ENCODE measurements around the gene POLQ.

The POLQ gene

DNA sequence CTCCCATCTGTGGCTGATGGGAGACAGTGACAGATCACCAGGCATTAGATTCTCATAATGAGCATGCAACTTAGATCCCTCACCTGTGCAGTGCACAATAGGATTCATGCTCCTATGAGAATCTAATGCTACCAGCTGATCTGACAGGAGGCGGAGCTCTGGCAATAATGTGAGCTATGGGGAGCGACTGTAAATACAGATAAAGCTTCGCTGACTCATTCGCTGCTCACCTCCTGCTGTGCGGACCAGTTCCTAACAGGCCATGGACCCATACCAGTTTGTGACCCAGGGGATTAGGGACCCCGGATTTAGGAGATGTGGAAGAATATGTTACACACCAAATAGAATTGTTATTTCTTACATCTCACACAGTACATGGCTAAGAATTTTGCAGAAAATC is 28.7 kb upstream of the POLQ start:
- peak in 1 of 3 donors; percentile 6 for DNase-seq
- Histone ChIP-seq H3K27ac (ENCODE audit: insufficient read depth in 1 of 2, low read depth in 1 of 2, low read length in 2 of 2, poor library complexity in 1 of 2, severe bottlenecking in 2 of 2) (no peak overlapping the region), H3K9me3 (ENCODE audit: control extremely low read depth in 1 of 5, control insufficient read depth in 4 of 5, insufficient read depth in 2 of 5, low read depth in 1 of 5, low read length in 4 of 5) (no peaks in the 10 kb centered on the region), H3K4me3 (ENCODE audit: control insufficient read depth in 1 of 7, extremely low read depth in 1 of 7, insufficient read depth in 4 of 7, low read depth in 2 of 7, low read length in 6 of 7) (no peak overlapping the region), H3K36me3 (ENCODE audit: control insufficient read depth in 4 of 4, insufficient read depth in 4 of 4, low read length in 3 of 4) (no peaks in the 10 kb centered on the region), H3K4me1 (ENCODE audit: control extremely low read depth in 1 of 4, control insufficient read depth in 4 of 4, insufficient read depth in 4 of 4, low read length in 3 of 4) (no peaks in the 10 kb centered on the region), H3K27me3 (replicated peaks in 2 of 5; ENCODE audit: control insufficient read depth in 4 of 5, insufficient read depth in 5 of 5, low read length in 4 of 5) (no peaks in the 10 kb centered on the region)
- 69% methylated on average over 4 of the region's 6 CpGs for WGBS (ENCODE audit: insufficient coverage)
- ChIA-PET CTCF (no interaction called here), POLR2A (no interaction called here)

GRCh38 chr3:121567649-121568048 is 21.9 kb upstream of the POLQ start, which contains the start of gene ARGFX:
Gene ARGFX (plus strand): TSS chr3:121567949. CDS start chr3:121570714, 2,765 bp downstream.
- no peaks in the 10 kb centered on the region for H3K4me1 ChIP-seq (ENCODE audit: control extremely low read depth in 1 of 4, control insufficient read depth in 4 of 4, insufficient read depth in 4 of 4, low read length in 3 of 4)
- no peaks in the 10 kb centered on the region for H3K27me3 ChIP-seq (replicated peaks in 2 of 5; ENCODE audit: control insufficient read depth in 4 of 5, insufficient read depth in 5 of 5, low read length in 4 of 5)
- H3K36me3 ChIP-seq (ENCODE audit: control insufficient read depth in 4 of 4, insufficient read depth in 4 of 4, low read length in 3 of 4) = no peaks in the 10 kb centered on the region
- ChIA-PET CTCF (no interaction called here), POLR2A (no interaction called here)
- H3K4me3 ChIP-seq (ENCODE audit: control insufficient read depth in 1 of 7, extremely low read depth in 1 of 7, insufficient read depth in 4 of 7, low read depth in 2 of 7, low read length in 6 of 7) = no peak within 1 kb of the TSS
- H3K27ac ChIP-seq (ENCODE audit: insufficient read depth in 1 of 2, low read depth in 1 of 2, low read length in 2 of 2, poor library complexity in 1 of 2, severe bottlenecking in 2 of 2) = no peak within 1 kb of the TSS
- no peaks in the 10 kb centered on the region for H3K9me3 ChIP-seq (ENCODE audit: control extremely low read depth in 1 of 5, control insufficient read depth in 4 of 5, insufficient read depth in 2 of 5, low read depth in 1 of 5, low read length in 4 of 5)
- WGBS (ENCODE audit: insufficient coverage) = 96% methylated on average over 3 of the region's 5 CpGs
- no peak for DNase-seq

- no peak overlapping the region for H3K27ac ChIP-seq (ENCODE audit: insufficient read depth in 1 of 2, low read depth in 1 of 2, low read length in 2 of 2, poor library complexity in 1 of 2, severe bottlenecking in 2 of 2)
- no peak overlapping the region for H3K4me3 ChIP-seq (ENCODE audit: control insufficient read depth in 1 of 7, extremely low read depth in 1 of 7, insufficient read depth in 4 of 7, low read depth in 2 of 7, low read length in 6 of 7)
- no peaks in the 10 kb centered on the region for H3K4me1 ChIP-seq (ENCODE audit: control extremely low read depth in 1 of 4, control insufficient read depth in 4 of 4, insufficient read depth in 4 of 4, low read length in 3 of 4)
- H3K36me3 ChIP-seq (ENCODE audit: control insufficient read depth in 4 of 4, insufficient read depth in 4 of 4, low read length in 3 of 4) = no peaks in the 10 kb centered on the region
- POLR2A ChIA-PET = no interaction called here
- H3K9me3 ChIP-seq (ENCODE audit: control extremely low read depth in 1 of 5, control insufficient read depth in 4 of 5, insufficient read depth in 2 of 5, low read depth in 1 of 5, low read length in 4 of 5) = no peaks in the 10 kb centered on the region
- WGBS (ENCODE audit: insufficient coverage) = 98% methylated on average over 9 of the region's 9 CpGs
- H3K27me3 ChIP-seq (replicated peaks in 2 of 5; ENCODE audit: control insufficient read depth in 4 of 5, insufficient read depth in 5 of 5, low read length in 4 of 5) = no peaks in the 10 kb centered on the region
- no peak for DNase-seq
- CTCF ChIA-PET = interaction anchor here (0.6 kb wide), 1 partner anchor 35 kb away, joined by 3 read pairs; no protein-coding TSS in a partner anchor
Observed at GRCh38 chr3:121566773-121567172, 21.0 kb upstream of the POLQ start.

DNA sequence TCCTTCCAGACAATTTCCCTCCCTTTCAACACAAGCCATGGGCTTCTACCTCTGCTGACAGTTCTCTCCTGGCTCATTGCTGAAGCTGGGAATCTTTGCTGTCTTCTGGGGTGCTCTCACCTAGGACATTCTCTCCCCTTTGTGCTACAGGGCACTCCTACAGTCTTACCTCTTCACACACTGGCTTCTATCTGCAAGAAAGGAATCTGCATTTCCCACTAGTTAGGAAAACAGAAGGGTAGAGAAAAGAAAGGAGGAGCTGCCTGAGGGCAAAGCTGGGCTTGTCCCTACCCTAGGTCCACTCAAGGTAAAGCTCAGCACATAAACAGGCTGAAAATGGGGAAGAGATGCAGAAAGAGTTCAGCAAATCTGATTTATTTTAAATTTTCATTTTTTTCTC is 16.4 kb upstream of the POLQ start:
- H3K27me3 ChIP-seq (replicated peaks in 2 of 5; ENCODE audit: control insufficient read depth in 4 of 5, insufficient read depth in 5 of 5, low read length in 4 of 5) = no peaks in the 10 kb centered on the region
- no peak for DNase-seq
- no peaks in the 10 kb centered on the region for H3K36me3 ChIP-seq (ENCODE audit: control insufficient read depth in 4 of 4, insufficient read depth in 4 of 4, low read length in 3 of 4)
- no peaks in the 10 kb centered on the region for H3K9me3 ChIP-seq (ENCODE audit: control extremely low read depth in 1 of 5, control insufficient read depth in 4 of 5, insufficient read depth in 2 of 5, low read depth in 1 of 5, low read length in 4 of 5)
- no peaks in the 10 kb centered on the region for H3K4me1 ChIP-seq (ENCODE audit: control extremely low read depth in 1 of 4, control insufficient read depth in 4 of 4, insufficient read depth in 4 of 4, low read length in 3 of 4)
- ChIA-PET POLR2A (no interaction called here), CTCF (interaction anchor here (0.7 to 1.4 kb wide), 2 partner anchors 11 to 15 kb away, joined by 3 to 4 read pairs; no protein-coding TSS in a partner anchor)
- no peak overlapping the region for H3K4me3 ChIP-seq (ENCODE audit: control insufficient read depth in 1 of 7, extremely low read depth in 1 of 7, insufficient read depth in 4 of 7, low read depth in 2 of 7, low read length in 6 of 7)
- H3K27ac ChIP-seq (ENCODE audit: insufficient read depth in 1 of 2, low read depth in 1 of 2, low read length in 2 of 2, poor library complexity in 1 of 2, severe bottlenecking in 2 of 2) = no peak overlapping the region

DNA sequence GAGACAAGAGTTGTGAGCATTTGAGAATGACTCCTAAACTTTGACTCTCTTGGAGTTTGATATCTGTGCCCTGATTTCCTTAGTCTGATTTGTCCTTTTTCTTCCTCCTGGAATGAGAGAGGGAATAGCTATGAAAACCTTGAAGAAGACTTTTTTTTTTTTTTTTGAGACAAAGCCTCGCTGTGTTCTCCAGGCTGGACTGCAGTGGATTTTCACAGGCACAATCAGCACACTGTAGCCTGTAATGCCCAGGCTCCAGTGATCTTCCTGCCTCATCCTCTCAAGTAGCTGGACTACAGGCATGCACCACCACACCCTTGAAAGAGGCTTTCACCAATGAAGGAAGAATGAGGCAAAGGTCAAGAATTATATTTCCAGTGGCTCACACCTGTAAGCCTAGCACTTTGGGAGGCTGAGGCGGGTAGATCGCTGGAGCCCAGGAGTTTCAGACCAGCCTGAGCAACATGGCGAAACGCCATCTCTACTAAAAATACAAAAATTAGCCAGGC is 11.7 kb upstream of the POLQ start:
- ChIA-PET POLR2A (no interaction called here), CTCF (no interaction called here)
- DNase-seq = no peak
- Histone ChIP-seq H3K27ac (ENCODE audit: insufficient read depth in 1 of 2, low read depth in 1 of 2, low read length in 2 of 2, poor library complexity in 1 of 2, severe bottlenecking in 2 of 2) (no peak overlapping the region), H3K4me3 (ENCODE audit: control insufficient read depth in 1 of 7, extremely low read depth in 1 of 7, insufficient read depth in 4 of 7, low read depth in 2 of 7, low read length in 6 of 7) (no peak overlapping the region), H3K27me3 (replicated peaks in 2 of 5; ENCODE audit: control insufficient read depth in 4 of 5, insufficient read depth in 5 of 5, low read length in 4 of 5) (no peaks in the 10 kb centered on the region), H3K36me3 (ENCODE audit: control insufficient read depth in 4 of 4, insufficient read depth in 4 of 4, low read length in 3 of 4) (no peaks in the 10 kb centered on the region), H3K9me3 (ENCODE audit: control extremely low read depth in 1 of 5, control insufficient read depth in 4 of 5, insufficient read depth in 2 of 5, low read depth in 1 of 5, low read length in 4 of 5) (no peaks in the 10 kb centered on the region), H3K4me1 (ENCODE audit: control extremely low read depth in 1 of 4, control insufficient read depth in 4 of 4, insufficient read depth in 4 of 4, low read length in 3 of 4) (no peaks in the 10 kb centered on the region)
- 100% methylated on average over 3 of the region's 5 CpGs for WGBS (ENCODE audit: insufficient coverage)

- H3K27ac ChIP-seq (ENCODE audit: insufficient read depth in 1 of 2, low read depth in 1 of 2, low read length in 2 of 2, poor library complexity in 1 of 2, severe bottlenecking in 2 of 2) = no peak overlapping the region
- WGBS (ENCODE audit: insufficient coverage) = 93% methylated on average over 2 of the region's 3 CpGs
- no peaks in the 10 kb centered on the region for H3K36me3 ChIP-seq (ENCODE audit: control insufficient read depth in 4 of 4, insufficient read depth in 4 of 4, low read length in 3 of 4)
- no peaks in the 10 kb centered on the region for H3K9me3 ChIP-seq (ENCODE audit: control extremely low read depth in 1 of 5, control insufficient read depth in 4 of 5, insufficient read depth in 2 of 5, low read depth in 1 of 5, low read length in 4 of 5)
- no peaks in the 10 kb centered on the region for H3K27me3 ChIP-seq (replicated peaks in 2 of 5; ENCODE audit: control insufficient read depth in 4 of 5, insufficient read depth in 5 of 5, low read length in 4 of 5)
- ChIA-PET POLR2A (no interaction called here), CTCF (no interaction called here)
- no peaks in the 10 kb centered on the region for H3K4me1 ChIP-seq (ENCODE audit: control extremely low read depth in 1 of 4, control insufficient read depth in 4 of 4, insufficient read depth in 4 of 4, low read length in 3 of 4)
- DNase-seq = no peak
- H3K4me3 ChIP-seq (ENCODE audit: control insufficient read depth in 1 of 7, extremely low read depth in 1 of 7, insufficient read depth in 4 of 7, low read depth in 2 of 7, low read length in 6 of 7) = no peak overlapping the region
Observed at GRCh38 chr3:121552797-121553196, 7.0 kb upstream of the POLQ start.

- no peaks in the 10 kb centered on the region for H3K27me3 ChIP-seq (replicated peaks in 2 of 5; ENCODE audit: control insufficient read depth in 4 of 5, insufficient read depth in 5 of 5, low read length in 4 of 5)
- DNase-seq = no peak
- ChIA-PET CTCF (no interaction called here), POLR2A (no interaction called here)
- H3K4me1 ChIP-seq (ENCODE audit: control extremely low read depth in 1 of 4, control insufficient read depth in 4 of 4, insufficient read depth in 4 of 4, low read length in 3 of 4) = no peaks in the 10 kb centered on the region
- no peak overlapping the region for H3K27ac ChIP-seq (ENCODE audit: insufficient read depth in 1 of 2, low read depth in 1 of 2, low read length in 2 of 2, poor library complexity in 1 of 2, severe bottlenecking in 2 of 2)
- no peaks in the 10 kb centered on the region for H3K36me3 ChIP-seq (ENCODE audit: control insufficient read depth in 4 of 4, insufficient read depth in 4 of 4, low read length in 3 of 4)
- H3K9me3 ChIP-seq (ENCODE audit: control extremely low read depth in 1 of 5, control insufficient read depth in 4 of 5, insufficient read depth in 2 of 5, low read depth in 1 of 5, low read length in 4 of 5) = no peaks in the 10 kb centered on the region
- 96% methylated on average over 3 of the region's 4 CpGs for WGBS (ENCODE audit: insufficient coverage)
- no peak overlapping the region for H3K4me3 ChIP-seq (ENCODE audit: control insufficient read depth in 1 of 7, extremely low read depth in 1 of 7, insufficient read depth in 4 of 7, low read depth in 2 of 7, low read length in 6 of 7)
Observed at GRCh38 chr3:121552379-121552778, 6.6 kb upstream of the POLQ start.
